ENCODE measurements around the gene MAPK8IP3.
"Not testable (repeated sequence)": the region's sequence is repeated elsewhere in the genome, so short reads cannot be mapped to it uniquely, and the experiment has no call there.

The MAPK8IP3 gene

DNA sequence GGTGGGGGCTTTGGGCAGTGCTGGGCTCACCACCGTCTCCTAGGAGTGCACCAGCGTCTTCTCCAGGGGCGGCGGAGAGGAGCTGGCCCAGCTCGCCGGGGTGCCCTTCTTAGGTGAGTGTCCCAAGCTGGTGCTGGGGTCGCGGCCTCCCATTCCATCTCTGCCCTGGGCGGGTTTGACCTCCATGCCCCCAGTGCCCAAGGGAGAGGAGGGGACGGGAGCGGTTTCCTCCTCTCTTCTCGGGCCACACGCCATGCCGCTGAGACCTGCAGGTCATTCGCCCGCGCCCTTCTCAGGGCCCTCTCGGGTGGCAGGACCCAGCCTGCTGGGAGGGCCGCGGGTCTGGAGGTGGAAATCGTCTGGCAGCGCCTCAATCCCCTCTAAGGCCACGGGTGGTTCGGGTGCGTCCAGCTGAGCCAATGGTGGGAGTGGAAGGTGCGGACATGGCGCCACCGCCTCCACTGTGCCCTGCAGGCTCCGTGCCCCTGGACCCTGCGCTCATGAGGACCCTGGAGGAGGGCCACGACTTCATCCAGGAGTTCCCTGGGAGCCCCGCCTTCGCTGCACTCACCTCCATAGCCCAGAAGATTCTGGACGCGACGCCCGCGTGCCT, 82.2 kb downstream of the MAPK8IP3 start:
- DNase-seq: no peak

DNA sequence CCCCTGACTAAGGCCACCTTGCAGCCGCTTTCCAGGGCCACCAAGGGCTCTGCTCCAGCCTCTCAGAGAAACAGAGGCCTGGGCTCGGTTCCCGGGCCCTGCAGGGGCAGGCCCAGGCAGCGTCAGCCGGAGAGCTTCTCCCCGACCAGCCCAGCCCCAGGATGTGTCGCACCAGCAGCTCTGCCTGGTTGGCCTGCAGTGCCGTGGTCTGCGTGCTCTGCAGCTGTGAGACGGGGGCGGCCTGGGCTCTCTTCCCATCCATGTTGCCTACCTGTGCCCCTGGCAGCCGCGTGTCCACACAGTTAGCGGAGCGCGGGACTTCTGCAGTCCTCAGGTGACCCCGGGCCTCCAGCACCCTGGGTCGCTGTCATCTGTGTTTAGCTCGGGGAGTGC, 82.7 kb downstream of the MAPK8IP3 start:
- no peak for DNase-seq

DNA sequence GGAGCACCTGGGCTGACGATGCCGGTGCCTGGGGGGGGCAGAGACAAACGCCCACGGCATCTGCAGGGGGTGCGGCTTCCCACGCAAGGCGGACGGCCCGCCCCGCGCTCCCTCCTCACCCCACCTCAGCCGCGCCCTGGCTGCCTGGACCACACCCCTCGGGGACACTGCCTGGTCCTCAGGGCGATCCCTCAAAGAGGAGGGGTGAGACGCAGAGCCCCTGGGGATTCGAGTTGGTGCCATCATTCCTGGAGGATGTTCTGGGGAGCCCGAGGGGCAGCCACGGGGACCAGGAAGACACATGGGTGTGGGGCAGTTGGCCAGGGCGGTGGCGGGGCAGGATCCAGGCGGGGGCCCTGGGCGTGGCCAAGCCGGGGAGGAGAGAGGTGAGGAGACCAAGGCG, 83.6 kb downstream of the MAPK8IP3 start:
- DNase-seq: no peak

GRCh38 chr16:1790261-1790610, 84.2 kb downstream of the MAPK8IP3 start:
- DNase-seq: no peak

DNA sequence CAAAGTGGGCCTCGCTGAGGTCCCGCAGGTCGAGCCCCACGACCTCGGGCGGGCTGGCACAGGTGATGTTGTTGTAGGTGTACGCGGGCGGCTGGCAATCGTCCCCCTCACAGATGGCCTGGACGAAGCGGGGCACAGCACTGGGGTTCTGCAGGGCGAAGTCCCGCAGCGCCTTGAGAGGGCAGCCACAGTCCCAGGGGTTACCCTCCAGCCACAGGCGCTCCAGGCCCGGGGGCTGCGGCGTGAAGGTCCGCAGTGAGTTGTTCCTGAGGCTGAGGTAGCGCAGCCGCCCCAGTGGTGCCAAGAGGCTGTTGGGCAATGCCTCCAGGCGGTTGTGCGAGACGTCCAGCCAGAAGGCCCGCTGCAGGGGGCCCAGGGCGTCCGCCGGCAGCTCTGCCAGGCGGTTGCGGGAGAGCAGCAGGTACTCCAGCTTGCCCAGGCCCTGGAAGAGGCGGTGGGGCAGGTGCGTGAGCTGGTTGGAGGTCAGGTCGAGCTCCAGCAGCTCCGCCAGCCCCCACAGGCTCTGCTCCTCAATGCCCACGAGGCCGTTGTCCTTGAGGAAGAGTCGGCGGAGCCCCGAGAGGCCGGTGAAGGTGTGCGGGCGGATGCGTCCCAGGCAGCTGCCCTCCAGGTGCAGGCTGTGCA, 84.7 kb downstream of the MAPK8IP3 start:
- no peak for DNase-seq

GRCh38 chr16:1791256-1791942, 85.4 kb downstream of the MAPK8IP3 start:
- DNase-seq: no peak

- DNase-seq: no peak
These were observed 86.2 kb downstream of the MAPK8IP3 start for GRCh38 chr16:1791943-1792812.

- DNase-seq: no peak
These were observed 87.0 kb downstream of the MAPK8IP3 start for GRCh38 chr16:1792836-1793577.

DNA sequence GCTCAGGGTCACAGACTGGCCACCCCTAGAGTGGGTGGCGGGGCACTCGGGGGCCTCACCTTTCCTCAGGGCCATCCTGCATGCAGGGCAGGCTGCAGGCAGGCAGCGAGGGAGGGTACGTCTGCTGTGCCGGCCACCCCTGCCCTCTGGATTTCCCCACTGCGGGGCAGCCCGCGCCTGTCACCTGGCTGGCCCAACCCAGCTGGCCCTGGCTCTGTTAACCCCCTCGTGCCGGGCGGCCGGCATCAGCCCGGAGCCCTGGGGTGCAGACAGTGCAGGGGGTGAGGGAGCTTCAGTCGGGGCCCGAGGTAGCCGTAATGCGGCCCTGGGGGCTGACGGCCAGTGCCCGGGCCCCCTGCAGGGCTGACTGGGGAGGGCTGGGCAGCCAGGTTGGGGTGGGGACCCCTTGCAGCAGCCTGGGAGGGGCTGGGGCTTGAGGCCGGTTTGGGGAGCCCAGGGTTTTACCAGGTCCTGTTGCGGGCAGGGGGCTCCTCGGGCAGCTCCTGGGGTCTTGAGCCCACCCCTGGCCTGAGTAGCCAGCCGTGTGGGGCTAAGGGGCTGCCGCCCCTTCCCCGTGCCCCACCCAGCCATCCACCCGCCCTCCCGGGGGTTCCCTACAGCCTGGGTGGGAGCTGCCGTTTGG, 87.7 kb downstream of the MAPK8IP3 start, which contains the start of gene IGFALS:
TSS of gene IGFALS (minus strand) at position 128 of the 643 bp plus-strand sequence. CDS start at position 75, 53 bp downstream.
- DNase-seq: no peak

GRCh38 chr16:1794221-1794871, 88.4 kb downstream of the MAPK8IP3 start:
- DNase-seq: no peak

GRCh38 chr16:1794908-1795666, 89.1 kb downstream of the MAPK8IP3 start:
- DNase-seq: no peak

- not testable (repeated sequence) for DNase-seq
These were observed 93.3 kb downstream of the MAPK8IP3 start for GRCh38 chr16:1799263-1799662.

GRCh38 chr16:1800701-1801100, 94.7 kb downstream of the MAPK8IP3 start:
- no peak for DNase-seq

- no peak for DNase-seq
These were observed 101.6 kb downstream of the MAPK8IP3 start for GRCh38 chr16:1807626-1808025.

DNA sequence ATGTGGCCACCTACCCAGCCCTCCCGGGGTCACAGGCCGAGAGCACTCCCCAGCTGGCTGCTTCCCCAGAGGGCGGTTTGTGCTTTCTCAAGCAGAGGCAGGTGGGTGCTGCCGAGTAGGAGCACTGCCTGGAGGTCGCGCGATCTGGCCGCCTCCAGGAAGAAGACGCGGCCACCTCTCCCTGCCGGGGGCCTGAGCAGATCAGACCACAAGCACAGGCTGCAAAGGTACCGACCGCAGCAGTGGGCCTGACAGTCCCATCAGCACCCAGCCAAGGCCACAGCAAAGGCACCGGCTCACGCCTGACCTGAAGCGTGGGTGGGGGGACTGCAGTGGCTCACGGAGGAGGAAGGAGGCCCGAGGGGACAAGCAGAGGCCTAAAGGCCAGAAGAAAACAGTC, 102.7 kb downstream of the MAPK8IP3 start:
- no peak for DNase-seq

GRCh38 chr16:1809281-1809801, 103.3 kb downstream of the MAPK8IP3 start:
- no peak for DNase-seq

DNA sequence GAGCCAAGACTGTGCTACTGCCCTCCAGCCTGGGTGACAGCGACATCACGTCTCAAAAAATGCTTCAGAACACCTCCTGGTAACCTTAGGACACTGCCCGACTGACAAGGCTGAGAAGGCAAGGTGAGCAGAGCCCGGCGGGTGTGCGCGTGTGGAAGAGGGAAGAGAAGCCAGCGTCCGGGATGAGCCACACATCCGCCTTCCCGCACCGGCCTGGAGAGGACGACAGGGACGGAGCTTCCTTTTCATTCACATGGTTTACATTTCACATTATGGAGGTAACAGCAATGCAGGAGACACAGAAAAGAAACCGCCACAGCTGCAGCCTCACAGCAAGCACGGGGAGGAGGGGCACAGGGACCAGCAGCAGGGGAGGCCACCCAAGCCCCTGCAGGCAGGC, 104.1 kb downstream of the MAPK8IP3 start:
- no peak for DNase-seq

GRCh38 chr16:1810536-1810935, 104.5 kb downstream of the MAPK8IP3 start:
- DNase-seq: no peak

GRCh38 chr16:1812732-1813163, 106.8 kb downstream of the MAPK8IP3 start:
- DNase-seq: peak; percentile 54

GRCh38 chr16:1815461-1815860, 109.5 kb downstream of the MAPK8IP3 start:
- DNase-seq: no peak
